Measurements from ENCODE around the gene NPIPA1.
"Not testable (repeated sequence)": the region's sequence is repeated elsewhere in the genome, so short reads cannot be mapped to it uniquely, and the experiment has no call there.

Gene NPIPA1

GRCh38 chr16:14930971-14931370, 6.3 kb upstream of the NPIPA1 start:
- not testable (repeated sequence) for DNase-seq

DNA sequence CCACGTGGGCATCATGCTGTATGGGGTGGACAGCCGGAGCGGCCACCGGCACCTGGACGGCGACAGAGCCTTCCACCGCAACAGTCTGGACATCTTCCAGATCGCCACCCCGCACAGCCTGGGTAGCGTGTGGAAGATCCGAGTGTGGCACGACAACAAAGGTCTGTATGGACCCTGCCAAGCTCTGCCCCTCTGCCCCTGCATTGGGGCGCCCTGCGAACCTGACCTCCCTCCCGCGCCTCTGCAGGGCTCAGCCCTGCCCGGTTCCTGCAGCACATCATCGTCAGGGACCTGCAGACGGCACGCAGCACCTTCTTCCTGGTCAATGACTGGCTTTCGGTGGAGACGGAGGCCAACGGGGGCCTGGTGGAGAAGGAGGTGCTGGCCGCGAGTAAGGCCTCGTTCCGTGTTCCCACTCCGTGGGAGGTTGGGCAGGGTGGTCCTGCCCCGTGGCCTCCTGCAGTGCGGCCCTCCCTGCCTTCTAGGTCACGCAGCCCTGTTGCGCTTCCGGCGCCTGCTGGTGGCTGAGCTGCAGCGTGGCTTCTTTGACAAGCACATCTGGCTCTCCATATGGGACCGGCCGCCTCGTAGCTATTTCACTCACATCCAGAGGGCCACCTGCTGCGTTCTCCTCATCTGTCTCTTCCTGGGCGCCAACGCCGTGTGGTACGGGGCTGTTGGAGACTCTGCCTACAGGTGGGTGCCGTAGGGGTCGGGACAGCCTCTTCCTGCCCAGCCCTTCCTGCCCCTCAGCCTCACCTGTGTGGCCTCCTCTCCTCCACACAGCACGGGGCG, 4.5 kb upstream of the NPIPA1 start:
- not testable (repeated sequence) for DNase-seq

DNA sequence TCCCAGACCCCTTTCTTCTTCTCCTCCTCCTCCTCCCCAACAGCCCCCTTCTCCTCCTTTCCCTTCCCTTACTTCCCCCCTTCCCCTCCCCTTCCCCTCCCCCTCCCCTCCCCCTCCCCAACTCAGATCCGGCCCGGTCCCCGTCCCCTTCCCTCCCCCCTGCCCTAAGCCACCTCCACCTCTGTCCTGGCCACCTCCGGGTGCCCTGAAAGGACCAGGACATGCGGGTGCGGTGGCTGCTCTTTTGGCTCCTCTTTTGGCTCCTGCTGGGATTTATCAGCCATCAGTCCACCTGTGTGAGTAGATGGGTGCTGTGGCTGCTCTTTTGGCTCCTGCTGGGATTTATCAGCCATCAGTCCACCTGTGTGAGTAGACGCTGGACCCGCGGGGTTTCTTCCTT, 751 bp downstream of the NPIPA1 start:
- not testable (repeated sequence) for DNase-seq

- not testable (repeated sequence) for DNase-seq
Measured at GRCh38 chr16:14942686-14943085, 5.4 kb downstream of the NPIPA1 start.

DNA sequence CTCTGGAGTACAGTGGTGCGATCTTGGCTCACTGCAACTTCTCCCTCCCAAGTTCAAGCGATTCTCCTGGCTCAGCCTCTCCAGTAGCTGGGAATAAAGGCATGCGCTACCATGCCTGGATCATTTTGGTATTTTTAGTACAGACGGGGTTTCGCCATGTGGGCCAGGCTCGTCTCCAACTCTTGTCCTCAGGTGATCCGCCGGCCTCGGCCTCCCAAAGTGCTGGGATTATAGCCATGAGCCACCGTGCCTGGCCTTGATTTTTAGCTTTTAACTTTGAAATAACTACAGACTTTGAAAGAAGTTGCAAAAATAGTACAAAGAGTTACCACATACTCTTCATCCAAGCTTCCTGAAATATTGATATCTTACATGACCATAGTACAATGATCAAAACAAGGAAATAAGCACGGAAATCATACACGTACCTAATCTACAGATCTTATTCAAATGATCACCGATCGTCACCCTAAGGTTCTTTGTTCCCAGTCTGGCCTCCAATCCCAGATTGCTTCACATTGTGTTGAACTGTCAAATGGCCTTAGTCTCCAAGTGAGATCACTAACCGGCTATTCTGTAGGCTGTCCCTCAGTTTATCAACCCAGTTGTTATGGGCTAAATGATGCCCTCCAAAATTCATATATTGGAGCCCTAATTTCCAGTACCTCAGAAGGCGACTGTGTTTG, 18.4 kb downstream of the NPIPA1 start:
- no peak for DNase-seq

DNA sequence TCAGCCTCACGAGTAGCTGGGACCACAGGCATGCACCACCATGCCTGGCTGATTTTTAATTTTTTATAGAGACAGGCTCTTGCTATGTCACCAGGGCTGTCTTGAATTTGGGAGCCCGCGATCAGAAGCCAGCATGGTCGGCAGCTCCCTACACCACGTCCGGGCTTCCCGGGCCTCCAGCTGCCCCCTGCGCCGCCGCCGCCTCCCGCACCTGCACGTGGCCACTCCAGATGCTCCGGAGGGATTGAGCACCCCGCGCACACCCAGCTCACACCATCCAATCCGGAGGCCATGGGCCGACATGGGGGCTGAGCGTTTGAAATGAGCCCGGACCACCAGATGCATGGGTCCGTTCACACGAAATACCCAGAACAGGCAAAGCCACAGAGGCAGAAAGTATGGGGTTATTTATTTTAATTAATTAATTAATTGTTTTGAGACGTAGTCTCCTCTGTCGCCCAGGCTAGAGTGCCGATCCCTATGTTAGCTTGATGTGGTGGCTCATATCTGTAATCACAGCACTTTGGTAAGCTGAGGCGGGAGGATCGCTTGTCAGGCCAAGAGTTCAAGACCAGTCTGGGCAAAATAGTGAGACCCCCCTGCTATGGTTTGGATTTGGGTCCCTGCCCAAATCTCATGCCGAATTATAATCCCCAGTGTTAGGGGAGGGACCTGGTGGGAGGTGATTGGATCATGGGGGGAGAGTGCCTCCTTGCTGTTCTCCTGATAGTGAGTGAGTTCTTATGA, 20.5 kb downstream of the NPIPA1 start:
- no peak for DNase-seq

DNA sequence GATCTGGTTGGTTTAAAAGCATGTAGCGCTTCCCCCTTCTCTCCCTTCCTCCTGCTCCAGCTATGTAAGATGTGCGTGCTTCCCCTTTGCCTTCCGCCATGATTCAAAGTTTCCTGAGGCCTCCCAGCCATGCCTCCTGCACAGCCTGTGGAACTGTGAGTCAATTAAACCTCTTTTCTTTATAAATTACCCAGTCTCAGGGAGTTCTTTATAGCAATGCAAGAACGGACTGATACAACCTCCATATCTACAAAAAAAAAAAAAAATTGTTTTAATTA, 21.0 kb downstream of the NPIPA1 start:
- DNase-seq = no peak

GRCh38 chr16:14958970-14959369, 21.7 kb downstream of the NPIPA1 start:
- no peak for DNase-seq

- no peak for DNase-seq
Measured at GRCh38 chr16:14961405-14962186, 24.4 kb downstream of the NPIPA1 start.

- no peak for DNase-seq
Measured at GRCh38 chr16:14963281-14964173, 26.3 kb downstream of the NPIPA1 start.

GRCh38 chr16:14965328-14965727, 28.1 kb downstream of the NPIPA1 start:
- DNase-seq = no peak

DNA sequence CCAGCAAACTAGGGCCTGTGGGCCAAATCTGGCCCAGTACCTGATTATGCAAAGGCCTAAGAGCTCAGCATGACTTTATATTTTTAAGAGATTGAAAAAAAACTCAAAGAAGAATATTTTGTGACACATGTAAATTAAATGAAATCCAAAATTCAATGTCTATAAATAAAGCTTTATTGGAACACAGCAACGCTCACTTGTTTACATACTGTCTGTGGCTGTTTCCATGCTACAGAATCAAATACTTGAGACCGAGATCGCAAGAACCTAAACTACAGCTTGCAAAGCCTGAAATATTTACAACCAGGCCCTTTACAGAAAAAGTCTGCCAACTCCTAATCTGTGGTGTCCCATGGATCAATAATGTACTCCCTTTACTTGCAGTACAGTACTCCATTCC, 32.6 kb downstream of the NPIPA1 start:
- not testable (repeated sequence) for DNase-seq

DNA sequence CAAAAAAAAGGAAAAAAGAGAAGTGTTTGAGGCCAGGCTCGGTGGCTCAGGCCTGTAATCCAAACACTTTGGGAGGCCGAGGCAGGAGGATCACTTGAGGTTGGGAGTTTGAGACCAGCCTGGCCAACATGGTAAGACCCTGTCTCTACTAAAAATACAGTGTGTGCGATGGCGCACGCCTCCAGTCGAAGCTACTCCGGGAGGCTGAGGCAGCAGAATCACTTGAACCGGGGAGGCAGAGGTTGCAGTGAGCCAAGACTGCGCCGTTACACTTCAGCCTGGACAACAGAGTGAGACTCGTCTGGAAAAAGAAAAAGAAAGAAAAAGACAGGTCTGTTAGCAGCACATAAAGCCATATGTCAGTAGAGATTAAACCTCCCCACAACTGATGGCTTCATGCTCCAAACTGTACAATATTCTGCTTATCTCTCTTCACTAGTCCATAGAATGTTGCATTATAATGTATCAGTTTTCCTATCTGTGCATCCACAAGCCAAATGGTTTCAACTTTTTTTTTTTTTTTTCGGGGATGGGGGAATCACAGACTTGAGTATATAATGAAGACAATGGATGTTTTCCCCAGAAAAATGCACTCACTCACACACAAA, 34.5 kb downstream of the NPIPA1 start:
- not testable (repeated sequence) for DNase-seq

GRCh38 chr16:14973785-14974322, 36.6 kb downstream of the NPIPA1 start:
- DNase-seq = not testable (repeated sequence)

DNA sequence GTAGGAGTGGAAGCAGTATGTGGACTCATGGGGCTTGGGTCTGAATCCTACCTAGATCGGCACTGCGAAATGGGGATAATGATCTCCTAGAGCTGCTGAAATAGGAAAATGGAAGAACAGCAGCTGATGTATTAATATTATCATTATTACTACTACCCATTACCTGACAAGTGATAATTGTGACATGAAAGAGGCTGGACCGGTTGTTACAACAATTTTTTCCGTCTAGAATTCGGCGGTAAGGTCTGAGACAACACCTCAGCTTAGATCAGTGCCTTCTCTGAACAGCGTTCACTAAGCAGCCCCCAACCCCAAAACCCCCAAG, 37.0 kb downstream of the NPIPA1 start:
- not testable (repeated sequence) for DNase-seq

- peak; percentile 99 for DNase-seq
Measured at GRCh38 chr16:14974656-14975417, 37.6 kb downstream of the NPIPA1 start, which contains the start of gene PDXDC1. Gene PDXDC1, plus strand, starts transcription at chr16:14975026. Its CDS starts 174 bp downstream, at chr16:14975200.

DNA sequence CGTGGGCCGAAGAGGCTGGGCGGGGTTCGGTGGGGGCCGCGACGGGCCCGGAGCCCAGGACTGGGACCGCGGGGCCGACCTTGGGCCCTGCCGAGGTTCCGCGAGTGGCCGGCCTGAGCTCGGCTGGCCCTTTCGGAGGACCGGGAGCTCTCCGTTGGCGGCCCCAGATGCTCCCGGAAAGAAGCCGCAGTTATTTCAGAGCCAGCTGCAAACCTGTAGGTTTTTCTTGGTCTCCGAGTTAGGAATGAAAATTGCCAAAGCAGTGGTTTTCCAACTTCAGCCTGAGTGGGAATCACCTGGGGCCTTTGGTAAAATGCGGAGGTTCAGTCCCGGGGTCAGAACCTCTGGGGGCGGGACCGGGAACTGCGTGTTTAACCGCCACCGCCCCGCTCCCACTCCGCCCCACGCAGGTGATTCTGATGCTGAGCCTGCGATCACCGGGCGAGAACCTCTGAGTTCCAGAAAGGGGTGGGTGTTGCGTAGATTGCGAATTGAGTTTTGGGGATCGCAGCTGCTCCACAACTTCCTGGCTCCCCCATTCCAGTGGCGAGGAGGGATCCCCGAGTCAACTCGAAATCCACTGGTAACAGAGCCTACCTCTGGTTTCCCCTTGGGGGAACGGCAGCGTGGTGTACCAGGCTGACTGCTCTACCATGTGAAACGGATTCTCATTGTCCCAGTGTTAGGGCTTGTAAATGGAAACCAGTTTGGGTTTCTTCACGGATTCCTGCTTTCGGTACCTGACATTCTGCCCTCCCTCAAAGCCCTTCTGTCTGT, 38.4 kb downstream of the NPIPA1 start:
- peak; percentile 57 for DNase-seq

- not testable (repeated sequence) for DNase-seq
Measured at GRCh38 chr16:14976971-14977736, 39.9 kb downstream of the NPIPA1 start.

- DNase-seq = not testable (repeated sequence)
Measured at GRCh38 chr16:14978281-14978680, 41.0 kb downstream of the NPIPA1 start.

Data from NCI-H345 (cell line).